GM18505 (cell line): Measurements from ENCODE around the gene EML1.

Experiments
- ATAC-seq: cut with Tn5 transposase; IDR thresholded peaks from one replicate; pipeline ENCODE4 v1.9.1; 2021; ENCODE audit not compliant: unreplicated experiment
- POLR2A ChIP-seq: IDR thresholded peaks from 4 replicates; pipeline ENCODE4 v1.6.1; 2011; ENCODE audit warnings: borderline replicate concordance; ENCODE audit not compliant: insufficient read depth, insufficient read length; ENCODE audit errors: extremely low read depth

The EML1 gene

DNA sequence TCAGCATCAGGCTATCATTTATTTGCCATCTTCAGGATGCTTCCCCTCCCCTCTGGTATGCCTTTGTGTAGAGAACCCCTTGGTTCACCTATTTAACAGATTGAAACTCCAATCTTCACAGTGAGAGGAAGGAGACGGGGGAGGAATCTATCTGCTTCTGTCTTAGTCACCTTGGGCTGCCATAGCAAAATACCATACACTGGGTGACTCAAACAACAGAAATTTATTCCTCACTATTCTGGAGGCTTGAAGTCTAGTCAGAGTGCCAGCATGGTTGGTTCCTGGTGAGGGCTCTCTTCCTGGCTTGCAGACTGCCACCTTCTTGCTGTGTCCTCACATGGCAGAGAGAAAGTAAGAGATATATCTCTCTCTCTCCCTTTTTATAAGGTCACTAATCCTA lies 13.5 kb upstream of the EML1 start:
- no peak for TF ChIP-seq POLR2A

DNA sequence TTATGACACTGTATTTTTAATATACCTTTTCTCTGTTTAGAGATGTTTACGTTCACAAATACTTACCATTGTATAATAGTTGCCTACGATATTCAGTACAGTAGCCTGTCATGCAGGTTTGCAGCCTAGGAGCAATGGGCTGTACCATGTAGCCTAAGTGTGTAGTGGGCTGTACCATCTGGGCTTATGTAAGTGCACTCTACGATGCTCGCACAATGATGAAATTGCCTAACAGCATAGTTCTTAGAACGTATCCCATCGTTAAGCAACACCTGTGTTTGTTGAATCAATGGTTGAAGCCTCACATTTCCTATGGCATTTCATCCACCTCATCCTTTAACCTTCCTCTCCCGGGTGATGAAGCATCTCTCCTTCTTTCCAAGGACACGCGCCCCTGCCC lies 12.5 kb upstream of the EML1 start:
- TF ChIP-seq POLR2A = no peak
- no peak for ATAC-seq

More for the DNA sequence above, 13.5 kb upstream of the EML1 start:
- no peak for ATAC-seq

DNA sequence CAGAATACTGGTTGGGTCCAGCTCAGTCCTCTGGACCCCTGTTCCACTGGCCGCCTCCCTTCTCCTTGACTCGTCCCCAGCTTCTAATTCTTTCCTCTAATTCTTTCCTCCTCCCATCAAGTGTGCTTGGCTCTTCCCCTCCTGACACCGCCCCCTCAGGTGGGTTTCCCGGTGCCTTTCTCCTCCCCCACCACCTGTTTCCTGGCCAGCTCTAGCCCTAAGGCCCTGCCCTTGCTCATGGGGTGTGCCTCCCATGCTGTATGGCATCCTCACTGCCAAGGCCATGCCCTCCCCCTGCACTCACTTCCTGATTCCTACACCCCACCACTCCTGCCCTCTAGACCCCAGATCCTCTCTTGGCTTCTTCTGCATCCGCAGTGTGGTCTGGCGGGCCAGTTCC lies 12.1 kb upstream of the EML1 start:
- no peak for TF ChIP-seq POLR2A
- no peak for ATAC-seq

DNA sequence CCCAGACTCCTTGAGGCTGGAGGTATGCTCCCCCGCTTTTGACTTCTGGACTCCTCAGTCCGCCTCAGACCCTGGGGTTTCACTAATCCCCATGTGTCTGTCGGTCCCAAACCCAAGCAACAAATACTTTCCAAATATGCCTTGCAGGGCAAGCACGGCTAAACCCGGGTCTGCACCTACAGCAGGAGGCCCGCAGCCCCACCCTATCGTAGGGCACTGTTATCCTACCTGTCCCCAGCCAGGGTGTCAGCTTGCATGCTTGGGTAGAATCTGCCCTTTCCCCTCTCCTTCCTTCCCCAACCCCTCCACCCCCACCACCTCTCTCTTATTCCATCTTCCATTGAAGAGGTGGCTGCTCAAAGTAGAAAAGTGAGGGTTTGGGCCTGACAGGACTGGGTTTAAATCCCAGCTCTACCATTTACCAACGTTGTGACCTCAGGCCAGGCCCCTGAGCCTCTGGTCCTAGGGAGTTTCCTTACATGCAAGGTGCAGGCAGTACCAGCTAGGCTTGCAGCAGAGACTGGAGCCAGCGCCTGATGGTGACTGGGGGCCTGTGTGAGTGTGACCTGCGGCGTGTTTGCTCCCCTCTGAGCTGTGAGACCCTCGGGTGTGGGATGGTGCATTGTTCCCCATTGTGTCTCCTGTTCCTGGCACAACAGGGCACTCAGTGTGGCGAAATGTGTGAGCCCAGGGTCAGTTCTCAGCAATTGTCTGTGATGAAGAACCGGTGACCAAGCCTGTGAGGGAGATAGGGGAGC lies 11.2 kb upstream of the EML1 start:
- ATAC-seq = no peak
- no peak for TF ChIP-seq POLR2A

DNA sequence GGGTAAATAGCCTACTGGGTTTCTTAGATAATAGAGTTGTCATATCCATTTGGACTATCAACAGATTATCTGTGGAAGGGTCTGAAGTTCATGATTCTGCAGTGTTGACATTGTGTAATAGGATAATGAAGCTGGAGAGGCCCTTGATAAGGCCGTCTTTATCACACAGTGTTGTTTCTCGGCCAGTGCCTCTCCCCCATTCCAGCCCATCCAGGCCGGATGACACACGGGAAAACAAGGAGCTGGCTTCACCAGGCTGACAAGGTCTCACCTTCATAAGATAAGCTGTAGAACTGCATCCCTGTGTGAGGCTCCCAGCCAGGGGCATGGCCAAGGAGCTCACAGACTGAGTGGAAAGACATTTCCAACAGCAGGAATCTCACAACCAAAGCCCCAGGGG lies 8.7 kb upstream of the EML1 start:
- no peak for TF ChIP-seq POLR2A
- no peak for ATAC-seq

DNA sequence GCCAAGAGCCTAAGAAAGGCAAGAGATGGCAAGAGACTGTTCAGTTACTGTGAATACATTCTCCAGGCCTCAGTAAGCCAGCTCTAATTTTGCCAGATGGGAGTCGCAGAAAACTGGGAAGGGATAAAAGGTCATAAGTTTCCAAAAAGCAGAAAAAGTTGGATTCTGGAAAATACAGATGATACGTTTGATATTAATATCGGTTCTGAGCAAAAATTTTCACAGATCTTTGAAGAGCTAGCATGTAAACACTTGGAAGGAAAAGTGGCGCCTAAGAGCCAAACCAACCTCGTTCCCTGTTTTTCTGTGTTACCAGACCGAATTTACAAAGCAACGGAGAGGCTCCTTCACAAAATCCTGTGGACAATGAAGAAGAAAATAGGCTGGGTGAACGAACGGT lies 7.8 kb upstream of the EML1 start:
- no peak for ATAC-seq
- TF ChIP-seq POLR2A = no peak

DNA sequence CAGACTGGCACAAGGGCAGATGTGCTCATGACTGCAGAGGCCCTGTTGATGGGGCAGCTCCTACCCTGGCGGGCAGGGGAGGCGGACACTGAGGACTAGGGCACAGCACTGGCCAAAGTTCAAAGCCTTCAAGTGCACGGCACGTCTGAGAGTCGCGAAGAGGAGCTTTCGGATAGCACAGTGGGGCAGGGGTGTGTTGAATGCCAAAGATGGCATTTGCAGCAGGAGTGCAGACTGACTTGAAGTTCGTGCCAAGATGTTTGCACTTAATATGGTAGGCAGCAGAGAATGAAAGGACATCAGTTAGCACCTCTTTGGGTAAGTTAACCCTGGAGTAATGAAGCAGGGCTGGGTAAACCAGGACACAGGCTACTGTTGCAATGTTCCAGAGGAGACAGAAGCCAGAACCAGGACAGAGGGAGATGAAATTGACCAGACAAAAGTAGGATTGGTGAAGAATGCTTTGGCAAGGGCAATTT lies 6.7 kb upstream of the EML1 start:
- no peak for ATAC-seq
- no peak for TF ChIP-seq POLR2A

DNA sequence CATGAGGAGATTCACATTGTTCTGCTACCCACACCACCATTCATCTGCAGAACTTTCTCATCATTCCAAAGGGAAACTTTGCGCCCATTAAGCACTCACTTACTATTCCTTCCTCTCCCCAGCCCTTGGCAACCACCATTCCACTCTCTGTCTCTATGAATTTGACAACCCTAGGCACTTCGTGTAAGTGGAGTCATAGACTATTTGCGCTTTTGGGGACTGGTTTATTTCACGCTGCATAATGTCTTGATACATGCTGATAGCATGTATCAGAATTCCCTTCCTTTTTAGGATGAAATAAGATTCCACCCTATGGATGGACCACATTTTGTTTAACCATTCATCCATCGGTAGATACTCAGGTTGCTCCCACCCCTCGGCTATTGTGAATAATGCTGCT lies 4.5 kb upstream of the EML1 start:
- ATAC-seq = no peak
- TF ChIP-seq POLR2A = no peak

DNA sequence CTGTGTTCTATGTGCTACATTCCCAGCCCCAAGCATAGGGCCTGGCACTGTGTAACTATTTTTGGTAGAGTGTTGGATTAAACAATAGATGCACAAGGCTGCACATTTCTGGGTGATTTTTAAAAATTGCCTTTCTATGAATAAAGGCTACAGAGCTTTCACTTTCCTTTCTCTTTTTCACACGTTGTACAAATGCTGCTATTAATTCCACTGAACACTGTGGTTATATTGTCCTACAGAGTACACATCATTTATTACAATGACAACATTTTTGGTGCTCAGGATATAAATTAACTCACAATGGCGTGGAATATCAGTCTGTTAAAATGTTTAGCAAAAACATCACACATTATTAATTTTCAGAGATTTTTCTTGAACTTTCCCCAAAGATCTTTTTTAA lies 3.6 kb upstream of the EML1 start:
- no peak for TF ChIP-seq POLR2A
- no peak for ATAC-seq

DNA sequence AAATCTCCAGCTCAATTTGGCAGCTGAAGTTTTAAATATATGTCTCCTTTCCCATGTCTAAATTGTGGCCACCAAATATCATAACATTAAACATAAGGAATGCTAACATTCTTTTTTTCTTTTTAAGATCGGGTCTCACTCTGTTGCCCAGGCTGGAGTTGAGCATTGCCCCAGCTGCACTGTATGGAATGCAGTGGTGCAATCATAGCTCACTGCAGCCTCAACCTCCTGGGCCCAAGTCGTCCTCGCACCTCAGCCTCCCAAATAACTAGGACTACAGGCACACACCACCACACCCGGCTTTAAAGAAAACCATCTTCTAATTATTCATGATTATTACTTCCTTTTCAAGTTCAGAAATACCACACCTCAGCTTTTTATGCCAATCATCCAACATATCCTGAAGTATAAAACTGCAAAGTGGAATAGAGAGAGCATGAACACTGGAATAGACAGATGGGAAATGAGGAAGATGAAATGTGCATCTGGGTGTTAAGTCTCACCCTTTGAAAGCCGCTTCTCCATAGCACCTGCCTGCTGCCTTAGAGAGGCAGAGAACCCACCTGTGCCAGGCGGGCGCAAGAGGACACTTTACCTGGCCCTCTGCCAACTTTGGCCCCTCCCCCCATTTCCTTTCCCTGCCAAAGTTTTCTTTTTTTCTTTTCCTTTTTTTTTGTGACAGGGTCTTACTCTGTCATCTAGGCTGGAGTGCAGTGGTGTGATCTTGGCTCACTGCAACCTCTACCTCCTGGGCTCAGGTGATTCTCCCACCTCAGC lies 2.8 kb upstream of the EML1 start:
- TF ChIP-seq POLR2A = no peak
- no peak for ATAC-seq

DNA sequence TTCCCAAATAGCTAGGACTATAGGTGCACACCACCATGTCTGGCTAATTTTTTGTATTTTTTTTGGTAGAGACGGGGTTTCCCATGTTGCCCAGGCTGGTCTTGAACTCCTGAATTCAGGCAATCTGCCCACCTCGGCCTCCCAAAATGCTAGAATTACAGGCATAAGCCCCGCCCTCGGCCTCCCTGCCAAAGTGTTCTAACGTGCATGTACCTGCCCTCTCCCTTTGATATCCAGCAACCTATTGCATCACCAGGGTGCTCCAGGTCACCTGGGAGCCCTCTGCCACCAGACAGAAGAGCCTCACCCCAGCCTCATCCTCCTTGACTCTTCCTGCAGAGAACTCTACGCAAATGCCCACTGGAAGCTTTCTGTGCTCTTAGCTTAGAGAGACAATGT lies 2.2 kb upstream of the EML1 start:
- TF ChIP-seq POLR2A = no peak
- ATAC-seq = no peak

DNA sequence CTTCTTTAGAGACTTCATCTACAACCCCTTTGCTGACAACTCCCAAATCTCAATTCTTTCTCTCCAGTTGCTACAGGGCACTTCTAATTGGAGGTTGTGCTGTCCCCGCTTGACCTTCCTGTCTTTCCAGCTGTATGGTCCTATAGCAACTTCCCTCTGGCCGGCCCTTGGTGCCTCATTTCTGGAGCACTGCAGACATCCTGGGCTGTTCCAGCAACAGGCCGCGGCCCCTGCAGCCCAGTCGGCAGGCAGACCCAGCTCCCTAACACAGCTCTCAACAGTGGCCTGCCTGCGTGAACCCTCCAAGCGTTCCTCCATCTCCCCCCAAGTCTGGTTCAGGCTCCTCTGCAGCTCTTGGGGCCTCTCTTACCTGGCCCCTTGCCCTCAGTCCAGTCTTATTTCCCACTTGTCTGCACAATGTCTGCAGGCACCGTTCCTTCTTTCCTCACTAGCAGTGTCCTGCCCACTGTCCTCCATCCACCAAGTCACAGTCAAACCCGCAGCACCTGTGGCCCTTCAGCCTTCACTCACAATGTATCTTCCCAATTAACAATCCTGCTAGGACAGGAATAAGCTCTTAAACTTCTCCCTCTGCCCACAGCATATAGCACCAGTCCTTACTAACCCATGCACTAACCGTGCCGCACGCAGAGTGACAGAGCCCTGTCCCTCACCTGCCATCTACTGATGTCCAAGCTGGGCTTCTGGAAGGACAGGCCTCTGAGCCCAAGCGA lies 1.6 kb upstream of the EML1 start:
- no peak for ATAC-seq
- TF ChIP-seq POLR2A = no peak

DNA sequence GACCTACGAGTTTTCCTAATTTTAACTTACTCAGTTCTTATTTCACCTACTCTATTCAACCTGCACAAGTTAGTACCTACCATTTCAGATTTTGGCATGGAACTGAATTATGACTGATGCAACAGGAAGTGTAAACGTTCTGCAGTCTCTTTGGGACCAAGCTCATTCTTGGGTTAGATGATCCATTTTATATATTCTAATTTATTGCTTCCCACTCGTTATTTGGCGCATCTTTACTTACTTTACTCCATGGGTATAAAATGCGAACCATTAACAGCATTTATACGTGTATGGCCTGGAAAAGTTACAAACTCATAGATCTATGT lies 1.0 kb upstream of the EML1 start:
- ATAC-seq = no peak
- TF ChIP-seq POLR2A = no peak
